NCI-H128 (cell line): ENCODE measurements around the gene UNC5B.
"Not testable (repeated sequence)": the region's sequence is repeated elsewhere in the genome, so short reads cannot be mapped to it uniquely, and the experiment has no call there.

Experiments
- DNase-seq: peaks from one replicate; lab custom pipeline; 2025; ENCODE audit not compliant: unreplicated experiment; lab: John Stamatoyannopoulos, UW

Gene UNC5B

GRCh38 chr10:71294091-71294561 is 81.8 kb downstream of the UNC5B start:
- DNase-seq: no peak

- no peak for DNase-seq
Observed at GRCh38 chr10:71294856-71295255, 82.5 kb downstream of the UNC5B start.

GRCh38 chr10:71295641-71296040 is 83.3 kb downstream of the UNC5B start:
- DNase-seq: no peak

GRCh38 chr10:71296086-71296485 is 83.7 kb downstream of the UNC5B start:
- no peak for DNase-seq

- DNase-seq: not testable (repeated sequence)
Observed at GRCh38 chr10:71296811-71297210, 84.4 kb downstream of the UNC5B start.

GRCh38 chr10:71297343-71297742 is 85.0 kb downstream of the UNC5B start:
- no peak for DNase-seq

- DNase-seq: no peak
Observed at GRCh38 chr10:71299071-71299785, 86.9 kb downstream of the UNC5B start.

GRCh38 chr10:71300555-71301370 is 88.4 kb downstream of the UNC5B start:
- no peak for DNase-seq

- no peak for DNase-seq
Observed at GRCh38 chr10:71301371-71301916, 89.1 kb downstream of the UNC5B start.

- DNase-seq: no peak
Observed at GRCh38 chr10:71302451-71302850, 90.1 kb downstream of the UNC5B start.

GRCh38 chr10:71302874-71303568 is 90.7 kb downstream of the UNC5B start:
- DNase-seq: no peak

- DNase-seq: no peak
Observed at GRCh38 chr10:71303569-71303907, 91.2 kb downstream of the UNC5B start.

- DNase-seq: no peak
Observed at GRCh38 chr10:71304914-71305313, 92.5 kb downstream of the UNC5B start.

- DNase-seq: no peak
Observed at GRCh38 chr10:71306979-71307378, 94.6 kb downstream of the UNC5B start.

GRCh38 chr10:71307469-71308085 is 95.2 kb downstream of the UNC5B start:
- no peak for DNase-seq

- no peak for DNase-seq
Observed at GRCh38 chr10:71308244-71308643, 95.9 kb downstream of the UNC5B start.

- no peak for DNase-seq
Observed at GRCh38 chr10:71308985-71309384, 96.6 kb downstream of the UNC5B start.

- DNase-seq: no peak
Observed at GRCh38 chr10:71309919-71310318, 97.5 kb downstream of the UNC5B start.

GRCh38 chr10:71312220-71312619 is 99.8 kb downstream of the UNC5B start:
- no peak for DNase-seq

- DNase-seq: no peak
Observed at GRCh38 chr10:71312811-71313789, 100.7 kb downstream of the UNC5B start.
